ENCODE data around the gene SLC25A51.
"Not testable (repeated sequence)": the region's sequence is repeated elsewhere in the genome, so short reads cannot be mapped to it uniquely, and the experiment has no call there.

Gene SLC25A51

GRCh38 chr9:37919246-37919955 is 15.5 kb upstream of the SLC25A51 start:
- no peak for DNase-seq (ENCODE audit: low read depth)

GRCh38 chr9:37918665-37919170 is 14.8 kb upstream of the SLC25A51 start:
- DNase-seq (ENCODE audit: low read depth), result no peak

- no peak for DNase-seq (ENCODE audit: low read depth)
Observed at GRCh38 chr9:37917801-37918664, 14.1 kb upstream of the SLC25A51 start.

DNA sequence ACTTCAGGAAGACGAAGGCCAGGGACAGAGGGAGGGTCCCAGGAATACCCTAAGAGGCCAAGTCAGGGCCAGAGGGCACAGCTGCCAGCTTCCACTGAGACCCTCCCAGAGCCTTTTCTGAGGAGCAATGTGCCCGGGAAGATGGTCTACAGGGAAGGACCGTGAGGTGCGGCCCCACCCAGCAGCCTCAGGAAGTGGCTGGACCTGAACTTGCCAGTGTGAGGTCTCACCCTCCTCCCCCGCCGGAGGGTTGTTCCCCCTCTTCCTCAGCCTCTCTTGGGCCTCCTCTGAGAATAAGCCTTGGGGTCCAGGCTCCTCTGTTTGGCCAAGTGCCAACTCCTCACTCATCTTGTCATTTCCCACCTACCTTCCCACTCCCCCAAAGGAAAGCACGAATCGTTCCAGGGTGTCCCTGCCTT is 13.4 kb upstream of the SLC25A51 start:
- DNase-seq (ENCODE audit: low read depth), result no peak

- no peak for DNase-seq (ENCODE audit: low read depth)
Observed at GRCh38 chr9:37916471-37917312, 12.8 kb upstream of the SLC25A51 start.

DNA sequence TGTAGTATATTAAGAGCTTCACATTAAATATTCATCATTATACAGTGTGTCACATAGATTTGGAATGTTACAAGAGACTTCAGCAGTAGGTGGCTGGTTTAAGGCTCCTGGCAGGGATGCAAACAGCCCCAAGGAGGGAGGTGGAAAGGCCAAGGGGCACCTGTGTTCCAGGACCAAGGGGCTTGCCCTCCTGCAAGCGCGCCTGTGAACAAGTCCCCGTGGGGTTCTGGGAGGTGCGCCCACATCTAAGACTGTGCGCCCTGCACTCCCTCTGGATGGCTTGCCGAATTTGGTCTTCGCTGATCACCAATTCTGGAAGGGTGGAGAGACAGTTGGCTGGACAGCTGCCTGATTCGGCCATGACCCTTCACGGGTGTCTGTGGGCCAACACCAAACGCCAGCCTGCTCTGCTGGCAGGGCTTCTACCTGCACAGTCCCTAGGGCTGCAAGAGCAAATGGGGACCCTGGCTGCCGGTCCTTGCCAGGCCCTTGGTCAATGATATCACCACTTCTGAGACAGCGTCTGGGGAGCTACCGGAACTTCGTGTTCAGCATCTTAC is 12.1 kb upstream of the SLC25A51 start:
- DNase-seq (ENCODE audit: low read depth), result no peak

DNA sequence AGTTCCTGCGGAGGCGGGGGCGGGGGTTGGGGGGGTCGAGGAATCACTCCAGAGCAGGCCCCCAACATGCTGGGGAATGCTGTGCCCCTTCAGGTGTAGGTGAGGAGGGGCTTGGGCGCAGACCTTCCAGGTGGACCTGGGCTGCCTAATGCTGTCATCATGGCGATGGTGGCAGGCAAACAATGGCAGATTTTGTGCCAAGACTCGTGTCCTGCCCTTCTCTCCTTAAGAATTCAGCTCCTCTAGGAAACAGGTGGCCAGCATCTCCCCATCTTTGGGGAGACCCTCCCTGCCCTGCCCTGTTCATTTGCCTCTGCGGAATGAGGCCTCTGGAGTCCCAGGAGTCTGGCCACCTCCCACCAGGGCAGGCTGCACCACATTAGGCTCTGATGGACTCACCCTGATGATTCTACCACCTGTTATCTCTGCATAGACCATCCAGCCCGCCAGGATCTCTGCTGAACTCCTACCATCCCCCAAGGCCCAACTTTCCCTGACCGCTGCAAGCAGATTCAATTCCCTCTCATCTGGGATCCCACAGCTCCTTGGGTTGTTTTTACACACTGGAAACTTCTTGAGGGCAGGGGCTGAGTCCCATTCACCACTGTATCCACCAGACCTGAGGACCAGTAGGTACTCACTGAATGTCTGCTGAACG is 10.9 kb upstream of the SLC25A51 start:
- DNase-seq (ENCODE audit: low read depth), result no peak

- no peak for DNase-seq (ENCODE audit: low read depth)
Observed at GRCh38 chr9:37914154-37914551, 10.2 kb upstream of the SLC25A51 start.

DNA sequence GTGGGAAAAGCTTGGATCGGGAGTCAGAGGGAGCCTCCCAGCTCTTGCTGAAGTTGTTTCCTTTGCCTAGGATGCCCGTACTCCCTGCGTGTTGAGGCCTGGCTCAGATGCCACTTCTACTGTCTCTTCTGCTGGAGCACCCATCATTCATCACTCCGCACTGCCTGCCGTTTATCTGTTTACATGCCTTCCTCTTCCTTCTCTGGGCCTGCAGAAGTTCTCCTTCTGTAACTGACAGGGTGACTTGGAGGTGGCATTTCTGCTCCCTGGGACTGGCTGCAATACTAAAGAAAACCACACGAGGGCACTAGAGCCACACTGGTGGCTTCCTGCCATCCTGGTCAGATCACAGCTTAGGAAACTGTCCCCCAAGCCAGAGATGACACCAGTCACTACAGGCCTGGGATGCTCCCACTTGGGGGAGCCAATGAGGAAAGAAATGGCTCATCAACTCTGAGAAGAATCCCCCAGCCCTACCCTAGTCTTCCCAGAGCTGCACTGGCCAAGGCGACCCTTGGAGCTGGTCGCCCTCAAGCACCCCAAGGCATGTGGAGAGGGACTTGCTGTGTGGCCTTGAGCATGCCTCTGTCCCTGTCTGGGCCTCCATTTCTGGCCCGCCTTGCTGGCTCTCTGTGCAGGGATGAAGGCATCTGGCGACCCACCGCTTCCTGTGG is 9.7 kb upstream of the SLC25A51 start:
- no peak for DNase-seq (ENCODE audit: low read depth)

DNA sequence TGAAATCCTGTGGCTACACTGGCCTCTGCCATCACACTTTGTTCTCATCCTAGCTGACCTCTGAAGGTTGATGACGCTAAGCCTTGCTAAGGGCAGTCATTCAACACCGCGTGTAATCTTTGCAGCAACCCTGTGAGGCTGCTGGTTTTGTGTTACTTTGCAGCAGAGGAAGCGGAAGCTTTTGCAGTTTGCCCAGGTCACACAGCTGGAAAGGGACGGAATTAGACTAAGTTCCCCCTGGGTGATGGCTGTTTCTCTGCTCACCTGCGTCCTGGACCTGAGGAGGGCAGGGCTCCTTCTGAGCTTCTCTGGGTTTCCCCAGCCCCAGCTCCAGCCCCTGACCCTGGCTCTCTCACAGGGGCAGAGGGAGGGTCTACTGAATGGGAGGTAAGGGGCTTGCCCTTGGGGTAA is 7.3 kb upstream of the SLC25A51 start:
- DNase-seq (ENCODE audit: low read depth), result no peak

- no peak for DNase-seq (ENCODE audit: low read depth)
Observed at GRCh38 chr9:37910271-37910670, 6.3 kb upstream of the SLC25A51 start.

- DNase-seq (ENCODE audit: low read depth), result not testable (repeated sequence)
Observed at GRCh38 chr9:37909836-37910235, 5.9 kb upstream of the SLC25A51 start.

DNA sequence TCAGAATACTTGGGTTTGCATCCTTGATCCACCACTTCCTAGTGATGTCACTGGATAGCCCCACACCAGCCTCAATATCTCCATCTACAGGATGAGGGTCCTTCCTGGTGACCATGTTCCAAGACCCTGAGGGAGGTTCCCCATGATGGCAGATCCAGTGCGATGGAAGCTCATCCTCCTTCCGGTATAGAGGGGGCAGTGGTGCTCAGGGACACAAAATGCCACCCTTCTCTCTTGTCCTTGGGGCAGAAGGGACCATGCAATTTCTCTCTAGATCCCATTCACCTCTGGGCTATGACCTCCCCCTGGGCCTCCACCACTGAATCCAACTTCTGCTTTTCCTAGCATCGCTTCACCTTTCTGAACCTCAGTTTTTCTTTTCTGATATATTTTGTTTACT is 5.4 kb upstream of the SLC25A51 start:
- no peak for DNase-seq (ENCODE audit: low read depth)

- DNase-seq (ENCODE audit: low read depth), result no peak
Observed at GRCh38 chr9:37908698-37909186, 4.8 kb upstream of the SLC25A51 start.

DNA sequence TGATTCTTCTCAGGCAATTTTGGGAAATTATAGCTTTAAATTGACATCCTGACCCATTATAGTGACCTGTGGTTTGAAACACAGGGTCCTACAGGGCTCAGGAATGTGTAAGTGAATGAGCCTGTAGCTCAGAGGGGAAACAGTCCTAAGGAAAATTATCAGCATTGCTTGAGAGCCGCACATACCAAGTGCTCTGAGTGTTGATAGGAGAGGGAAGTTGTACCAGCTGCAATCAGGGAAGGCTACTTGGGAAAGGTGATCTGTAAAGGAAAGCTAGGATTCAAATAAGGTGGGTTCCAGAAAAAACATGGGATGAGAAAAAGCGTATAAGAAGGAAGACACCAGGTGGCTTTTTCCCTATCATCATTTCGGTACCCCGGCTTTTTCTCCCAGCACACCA is 4.4 kb upstream of the SLC25A51 start:
- no peak for DNase-seq (ENCODE audit: low read depth)

- DNase-seq (ENCODE audit: low read depth), result no peak
Observed at GRCh38 chr9:37906312-37907239, 2.6 kb upstream of the SLC25A51 start.

DNA sequence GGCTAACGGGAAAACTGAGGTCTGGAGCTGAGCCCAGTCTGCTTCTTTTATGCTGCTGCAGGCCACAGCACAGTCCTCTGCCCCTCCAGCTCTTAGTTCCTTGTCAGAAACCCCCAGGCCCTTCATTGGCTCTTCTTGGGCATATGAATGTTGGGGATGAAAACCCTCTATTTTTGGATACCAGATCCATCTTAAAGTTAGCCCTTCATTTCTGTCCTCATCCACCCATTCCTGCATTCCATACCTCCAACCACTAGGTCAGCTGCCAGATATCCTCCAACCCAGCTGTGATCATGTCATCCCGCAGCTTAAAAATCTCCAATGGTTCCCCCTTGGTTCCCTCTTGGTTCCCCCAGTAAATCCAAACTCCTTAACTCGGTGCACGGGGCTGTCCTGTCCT is 1.8 kb upstream of the SLC25A51 start:
- no peak for DNase-seq (ENCODE audit: low read depth)

DNA sequence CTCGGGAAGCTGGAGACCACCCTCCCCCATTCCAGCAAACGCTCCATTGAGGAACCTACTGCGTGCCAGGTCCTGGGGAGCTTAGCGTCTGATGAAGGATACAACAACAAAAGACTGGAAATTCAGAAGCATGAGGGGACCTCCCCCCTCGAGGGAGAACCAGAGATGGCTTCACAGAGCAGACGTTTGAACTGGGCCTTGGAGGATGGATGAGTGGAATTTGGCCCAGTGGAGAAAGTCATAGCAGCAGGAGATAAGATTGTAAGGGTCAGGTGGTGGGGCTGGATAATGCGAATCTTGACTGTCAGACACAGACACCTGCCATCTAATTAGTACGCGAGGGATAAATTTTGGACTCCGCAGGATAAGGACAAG is 1.2 kb upstream of the SLC25A51 start:
- no peak for DNase-seq (ENCODE audit: low read depth)

DNA sequence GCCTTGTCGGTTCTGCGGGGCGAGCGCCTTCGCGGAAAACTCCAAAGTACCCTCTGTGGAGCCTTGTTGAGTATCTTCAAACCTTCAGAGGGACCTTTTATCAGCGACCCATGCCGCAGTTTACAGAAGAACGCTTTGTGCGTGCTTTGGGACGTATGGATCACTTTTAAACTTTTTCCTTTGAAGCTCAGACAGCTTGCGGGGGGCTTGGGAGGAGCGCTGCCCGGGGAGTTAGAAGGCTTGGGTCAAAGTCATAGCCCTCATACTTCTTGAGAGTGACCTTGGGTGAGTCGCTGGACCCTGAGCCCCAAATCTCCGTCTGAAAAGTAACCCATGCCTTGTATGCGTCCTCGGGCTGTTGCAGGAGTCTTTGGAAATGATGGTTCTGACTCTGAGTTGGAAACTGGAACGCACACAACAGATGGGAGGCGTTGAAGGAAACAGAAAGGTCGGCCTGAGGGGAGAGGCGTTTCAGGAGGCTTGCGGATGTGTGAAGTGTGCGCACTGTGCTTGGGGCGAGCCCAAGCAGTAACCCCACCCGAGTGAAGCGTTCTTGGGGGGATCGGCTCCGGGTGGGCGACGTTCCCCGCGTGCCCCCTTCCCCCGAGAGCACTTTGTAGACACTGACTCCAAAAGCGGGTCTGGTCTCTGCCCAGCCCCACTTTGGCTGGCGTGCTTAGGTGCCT is 661 bp upstream of the SLC25A51 start:
- DNase-seq (ENCODE audit: low read depth), result no peak

All from non-pigmented ciliary epithelial cell (primary cell).